K562 (cell line): ENCODE data around the gene STAB1. TPM values are rescaled to one million over a fixed set of nuclear protein-coding genes. Genes with fewer than 3 reads are reported as not detected.
A peak's percentile ranks its signal among the peaks of the same experiment; 100 is the strongest.

Experiments used
- AFF1 ChIP-seq, 2 experiments: fragments of 450-650 bp; IDR thresholded peaks; 2 replicates each; pipeline ENCODE4 v1.6.1; 2018; ENCODE audit warnings: mild to moderate bottlenecking in 2 of 2, low read depth in 1 of 2; ENCODE audit not compliant: partially characterized antibody in 2 of 2
- CREB3L1 ChIP-seq: fragments of 450-650 bp; IDR thresholded peaks from 2 replicates; pipeline ENCODE4 v1.6.1; 2014; ENCODE audit warnings: low read depth, mild to moderate bottlenecking, moderate library complexity, borderline replicate concordance
- ETV1 ChIP-seq: fragments of 450-650 bp; conservative IDR thresholded peaks from 2 replicates; pipeline ENCODE4 v1.6.1; 2016; ENCODE audit warnings: missing genetic modification characterization, control low read depth, low read depth, missing compliant biosample characterization
- FOXJ2 ChIP-seq: fragments of 200-800 bp; sonication (Bioruptor generic); IDR thresholded peaks from 2 replicates; pipeline ENCODE4 v1.6.1; 2016; ENCODE audit warnings: missing genetic modification characterization, missing compliant biosample characterization
- GATAD2A ChIP-seq: fragments of 450-650 bp; IDR thresholded peaks from 2 replicates; pipeline ENCODE4 v1.6.1; 2017
- HNRNPLL ChIP-seq: fragments of 200-400 bp; formaldehyde crosslinking; IDR thresholded peaks from 2 replicates; pipeline ENCODE4 v1.6.1; 2017; ENCODE audit warnings: low read length, low read depth, mild to moderate bottlenecking; ENCODE audit not compliant: poor library complexity, severe bottlenecking
- JUND ChIP-seq, 2 experiments: IDR thresholded peaks; 2 replicates in 1 of 2; 3 replicates in 1 of 2; pipeline ENCODE4 v1.6.1; 2011; ENCODE audit warnings: borderline replicate concordance in 2 of 2, low read depth in 2 of 2, low read length in 2 of 2, improper control_type of control experiment in 1 of 2, missing biosample characterization in 1 of 2, missing genetic modification characterization in 1 of 2, missing genetic modification reagents in 1 of 2
- KAT2B ChIP-seq: IDR thresholded peaks from one replicate; pipeline ENCODE4 v1.6.1; 2012; ENCODE audit warnings: low read depth, mild to moderate bottlenecking, control low read depth, inconsistent platforms, low read length, moderate library complexity
- MNT ChIP-seq, 2 experiments: fragments of 450-650 bp; conservative IDR thresholded peaks; 2 replicates each; pipeline ENCODE4 v1.6.1; 2017; ENCODE audit warnings: mild to moderate bottlenecking in 2 of 2, moderate library complexity in 2 of 2
- PATZ1 ChIP-seq: fragments of 250-450 bp; sonication (Bioruptor Pico); IDR thresholded peaks from 2 replicates; pipeline ENCODE4 v1.5.0; 2020; ENCODE audit warnings: mild to moderate bottlenecking, borderline replicate concordance
- SAFB ChIP-seq: fragments of 200-400 bp; formaldehyde crosslinking; IDR thresholded peaks from 2 replicates; pipeline ENCODE4 v1.6.1; 2017; ENCODE audit warnings: low read depth, low read length, borderline replicate concordance
- TEAD1 ChIP-seq, 2 experiments: fragments of 450-650 bp in 1 of 2; sonication (generic) in 1 of 2; formaldehyde crosslinking; IDR thresholded peaks; 2 replicates each; pipeline versions ENCODE4 v1.4.0 to v1.8.0; 2020 to 2022; ENCODE audit warnings: mild to moderate bottlenecking in 2 of 2, missing genetic modification reagents in 1 of 2
- THRAP3 ChIP-seq: fragments of 450-650 bp; IDR thresholded peaks from 2 replicates; pipeline ENCODE4 v1.6.1; 2016; ENCODE audit warnings: mild to moderate bottlenecking, inconsistent platforms, borderline replicate concordance
- U2AF1 ChIP-seq: fragments of 200-400 bp; formaldehyde crosslinking; optimal IDR thresholded peaks from 2 replicates; pipeline ENCODE3; 2017; ENCODE audit warnings: mild to moderate bottlenecking, low read depth, low read length, moderate library complexity
- ZNF12 ChIP-seq: sonication (generic); formaldehyde crosslinking; IDR thresholded peaks from 2 replicates; pipeline ENCODE4 v1.4.0; 2020; ENCODE audit warnings: mild to moderate bottlenecking, missing genetic modification reagents
- ZSCAN29 ChIP-seq: fragments of 450-650 bp; IDR thresholded peaks from 2 replicates; pipeline ENCODE4 v1.6.1; 2017
- polyA plus RNA-seq, 8 experiments: library from polyadenylated mRNA; depleted of rRNA in 4 of 8; stranded (reverse) in 5 of 8; unstranded in 3 of 8; fragments of >200 nt; fragmentation: Nextera tagmentation in 2 of 8; fragmentation: Illumina TruSeq in 1 of 8; extraction: Ambion mirVana in 2 of 8; extraction: Trizol in 1 of 8; gene quantifications; 2 replicates each; pipeline versions ENCODE4 v1.2.1 to v1.2.3, GENCODE V29; 2011 to 2014; ENCODE audit warnings: inconsistent platforms in 1 of 8, missing spikeins in 1 of 8
- total RNA-seq, 7 experiments: library from RNA; depleted of rRNA in 6 of 7; stranded (reverse); fragments of >200 nt in 6 of 7; fragmentation: Illumina TruSeq in 2 of 7; extraction: Trizol in 2 of 7; gene quantifications; 2 replicates each; pipeline versions ENCODE4 v1.2.1 to v1.2.3, GENCODE V29; 2011 to 2021; ENCODE audit warnings: low replicate concordance in 1 of 7

The STAB1 gene
- total and polyA plus RNA-seq, 9 of the 15 experiments (the other 6 are each of a cell fraction or from before 2014, with no cell fraction given) = 0.20 to 3.9 (median 1.2) TPM

GRCh38 chr3:52532517-52532837, 37.3 kb downstream of the STAB1 start (continued):
- no peak for TF ChIP-seq AFF1 (IDR thresholded peaks at IDR 0.05; ENCODE audit: low read depth in 1 of 2, partially characterized antibody in 2 of 2)
- TF ChIP-seq ZSCAN29 = no peak
- no peak for TF ChIP-seq GATAD2A
- no peak for TF ChIP-seq ZNF12 (CRISPR knock-in tag)
- no peak for TF ChIP-seq U2AF1
- peak; percentile 68; the same call in 1 of the 2 replicates for TF ChIP-seq ETV1
- TF ChIP-seq MNT (conservative IDR thresholded peaks at IDR 0.05) = peak in 1 of 2 experiments; percentile 52; a peak in 1 of 4 replicates
- peak; percentile 83; the same call in 1 of the 2 replicates for TF ChIP-seq CREB3L1
- no peak for TF ChIP-seq FOXJ2
- TF ChIP-seq JUND (IDR thresholded peaks at IDR 0.05; ENCODE audit: borderline replicate concordance, low read depth, low read length) = peak; percentile 79
- no peak; the same call in 2 of the 3 replicates for TF ChIP-seq JUND (tag; IDR thresholded peaks at IDR 0.05; ENCODE audit: borderline replicate concordance, low read depth, low read length)
- TF ChIP-seq THRAP3 = no peak
- TF ChIP-seq HNRNPLL = no peak
- TF ChIP-seq PATZ1 (CRISPR knock-in tag) = no peak
- TF ChIP-seq TEAD1 (CRISPR knock-in tag; IDR thresholded peaks at IDR 0.05) = no peak
- no peak for TF ChIP-seq SAFB
- no peak for TF ChIP-seq KAT2B
